HFF-Myc (cell line): Measurements from ENCODE around the gene PLA2G3.

ENCODE experiments used
- DNase-seq: peaks from one replicate; pipeline ENCODE4 v3.0.0-alpha.2; 2011; ENCODE audit warnings: low read depth; ENCODE audit errors: extremely low read depth
- H3K4me3 ChIP-seq: replicated peaks from 2 replicates; pipeline ENCODE4 v1.5.1; 2011; ENCODE audit warnings: low read depth, mild to moderate bottlenecking, control low read depth, low read length
- TF ChIP-seq, protein P1 (sequence below): IDR thresholded peaks from 2 replicates; pipeline ENCODE4 v1.5.1; 2012; ENCODE audit warnings: mild to moderate bottlenecking, low read depth, low read length, control low read depth; ENCODE audit errors: missing control alignments

PLA2G3 gene

GRCh38 chr22:31093086-31093850 lies 47.0 kb downstream of the PLA2G3 start:
- TF ChIP-seq, protein P1, sequence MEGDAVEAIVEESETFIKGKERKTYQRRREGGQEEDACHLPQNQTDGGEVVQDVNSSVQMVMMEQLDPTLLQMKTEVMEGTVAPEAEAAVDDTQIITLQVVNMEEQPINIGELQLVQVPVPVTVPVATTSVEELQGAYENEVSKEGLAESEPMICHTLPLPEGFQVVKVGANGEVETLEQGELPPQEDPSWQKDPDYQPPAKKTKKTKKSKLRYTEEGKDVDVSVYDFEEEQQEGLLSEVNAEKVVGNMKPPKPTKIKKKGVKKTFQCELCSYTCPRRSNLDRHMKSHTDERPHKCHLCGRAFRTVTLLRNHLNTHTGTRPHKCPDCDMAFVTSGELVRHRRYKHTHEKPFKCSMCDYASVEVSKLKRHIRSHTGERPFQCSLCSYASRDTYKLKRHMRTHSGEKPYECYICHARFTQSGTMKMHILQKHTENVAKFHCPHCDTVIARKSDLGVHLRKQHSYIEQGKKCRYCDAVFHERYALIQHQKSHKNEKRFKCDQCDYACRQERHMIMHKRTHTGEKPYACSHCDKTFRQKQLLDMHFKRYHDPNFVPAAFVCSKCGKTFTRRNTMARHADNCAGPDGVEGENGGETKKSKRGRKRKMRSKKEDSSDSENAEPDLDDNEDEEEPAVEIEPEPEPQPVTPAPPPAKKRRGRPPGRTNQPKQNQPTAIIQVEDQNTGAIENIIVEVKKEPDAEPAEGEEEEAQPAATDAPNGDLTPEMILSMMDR = no peak
- no peak overlapping the region for H3K4me3 ChIP-seq
- no peak for DNase-seq

DNA sequence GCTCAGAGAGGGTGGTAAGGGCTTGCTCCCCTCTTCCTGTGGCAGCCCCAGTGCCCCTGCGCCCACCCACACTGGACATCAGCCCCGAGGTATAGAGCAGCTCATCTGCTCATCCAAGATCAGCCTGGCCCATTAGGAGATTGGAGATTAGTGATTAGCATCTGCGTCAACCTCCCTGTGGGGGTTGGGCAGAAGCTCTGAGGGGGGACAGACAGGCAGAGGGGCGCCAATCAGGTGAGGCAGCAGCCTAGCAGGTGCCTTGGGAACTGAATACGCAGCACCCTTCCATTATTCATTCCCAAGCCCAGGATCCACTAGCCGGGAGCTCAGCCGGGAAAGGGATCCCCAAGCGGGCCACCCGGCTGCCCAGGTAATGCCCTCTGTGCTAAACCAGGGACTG lies 48.1 kb downstream of the PLA2G3 start:
- DNase-seq = no peak
- no peak overlapping the region for H3K4me3 ChIP-seq
- TF ChIP-seq, protein P1 = no peak

- no peak for DNase-seq
- TF ChIP-seq, protein P1 = no peak
Measured at GRCh38 chr22:31091106-31091975, 49.0 kb downstream of the PLA2G3 start.

DNA sequence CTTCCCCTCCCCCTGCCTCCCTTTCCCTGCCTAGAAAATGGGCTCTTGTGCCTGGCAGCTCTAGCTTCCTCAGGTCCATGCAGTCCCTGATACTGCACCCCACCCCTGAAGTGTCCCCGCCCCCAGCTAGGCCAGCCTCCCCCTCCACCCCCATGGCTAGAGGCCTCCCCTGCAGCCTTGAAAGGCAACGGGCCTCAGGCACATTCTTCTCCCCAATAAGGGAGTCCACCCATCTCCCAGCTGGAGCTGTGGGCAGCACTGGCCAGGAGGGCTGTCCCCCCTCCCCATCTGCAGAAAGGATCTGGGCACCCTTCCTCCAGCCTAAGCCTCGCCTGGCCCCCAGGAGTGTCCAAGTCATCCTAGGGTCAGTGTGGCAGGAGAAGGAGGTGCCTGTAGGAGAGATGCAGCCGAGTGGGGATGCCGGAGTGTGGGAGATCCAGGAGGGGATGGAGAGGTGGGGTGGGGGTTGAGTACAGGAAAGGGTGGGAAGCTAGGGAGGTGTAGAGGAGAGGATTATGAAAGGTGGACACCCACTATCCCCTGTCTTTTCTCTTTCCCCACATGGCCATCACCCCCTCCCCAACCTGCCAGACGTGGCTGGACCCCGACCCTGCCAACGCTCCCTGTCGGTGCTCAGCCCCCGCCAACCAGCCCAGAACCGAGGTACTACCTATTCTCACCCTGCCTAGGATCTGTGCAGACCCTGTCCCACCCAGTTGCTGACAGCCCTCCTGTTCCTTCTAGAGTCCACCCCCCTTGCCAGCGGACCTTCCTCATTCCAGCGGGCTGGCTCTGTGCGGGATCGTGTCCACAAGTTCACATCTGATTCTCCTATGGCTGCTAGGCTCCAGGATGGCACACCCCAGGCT lies 49.9 kb downstream of the PLA2G3 start:
- TF ChIP-seq, protein P1 = no peak
- H3K4me3 ChIP-seq = no peak overlapping the region
- no peak for DNase-seq

More at GRCh38 chr22:31091106-31091975, 49.0 kb downstream of the PLA2G3 start:
- H3K4me3 ChIP-seq = no peak overlapping the region

DNA sequence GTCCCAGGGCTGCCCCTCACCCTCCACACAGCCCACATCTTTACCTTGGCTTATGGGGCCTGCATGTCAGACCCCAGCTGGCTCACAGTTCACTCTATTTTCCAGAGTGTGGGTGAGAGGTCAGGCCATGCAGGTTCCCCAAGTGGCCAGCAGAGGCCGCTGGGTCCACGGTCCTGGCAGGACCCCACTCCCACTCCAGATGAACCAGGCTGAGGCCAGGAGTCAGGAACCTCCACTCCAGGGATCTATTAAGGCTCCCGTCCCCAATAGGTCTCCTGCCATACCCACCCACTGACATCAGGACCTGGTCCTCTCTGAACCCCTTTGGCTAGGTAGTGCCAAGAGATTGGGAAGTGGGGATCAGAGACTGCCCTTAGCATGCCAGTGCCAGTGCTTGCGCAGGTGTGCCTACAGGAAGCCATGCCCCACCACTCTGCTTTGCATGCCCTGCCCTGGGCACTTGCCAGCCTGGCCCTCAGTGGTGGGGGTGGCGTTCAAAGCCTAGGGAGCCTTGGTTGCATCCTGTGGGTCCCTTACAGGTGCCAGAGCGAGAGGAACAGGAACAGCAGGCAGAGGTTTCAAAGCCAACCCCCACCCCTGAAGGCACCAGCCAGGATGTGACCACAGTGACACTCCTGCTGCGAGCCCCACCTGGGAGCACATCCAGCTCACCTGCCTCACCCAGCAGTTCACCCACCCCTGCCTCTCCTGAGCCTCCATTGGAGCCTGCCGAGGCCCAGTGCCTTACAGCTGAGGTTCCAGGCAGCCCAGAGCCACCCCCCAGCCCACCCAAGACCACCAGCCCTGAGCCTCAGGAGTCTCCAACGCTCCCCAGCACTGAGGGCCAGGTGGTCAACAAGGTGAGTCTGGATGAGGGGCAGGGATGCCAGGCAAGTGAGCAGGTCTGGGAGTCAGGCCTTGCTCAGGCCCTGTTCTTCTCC lies 50.9 kb downstream of the PLA2G3 start:
- no peak overlapping the region for H3K4me3 ChIP-seq
- TF ChIP-seq, protein P1 = peak; percentile 83
- DNase-seq = no peak
